ENCODE data around the gene NDST1. TPM values are rescaled to one million over a fixed set of nuclear protein-coding genes. Genes with fewer than 3 reads are reported as not detected.

NDST1 gene
- total RNA-seq, 6 experiments from 2014 or later, result 126 to 199 (median 147) TPM

- H3K27ac Mint-ChIP-seq, result no peak overlapping the region
- H3K4me1 Mint-ChIP-seq (ENCODE audit: low read depth), result peaks cover 17% of the 10 kb centered on the region
- no peak overlapping the region for H3K4me3 Mint-ChIP-seq
- H3K9me3 Mint-ChIP-seq, result no peaks in the 10 kb centered on the region
- TF ChIP-seq, protein P1, sequence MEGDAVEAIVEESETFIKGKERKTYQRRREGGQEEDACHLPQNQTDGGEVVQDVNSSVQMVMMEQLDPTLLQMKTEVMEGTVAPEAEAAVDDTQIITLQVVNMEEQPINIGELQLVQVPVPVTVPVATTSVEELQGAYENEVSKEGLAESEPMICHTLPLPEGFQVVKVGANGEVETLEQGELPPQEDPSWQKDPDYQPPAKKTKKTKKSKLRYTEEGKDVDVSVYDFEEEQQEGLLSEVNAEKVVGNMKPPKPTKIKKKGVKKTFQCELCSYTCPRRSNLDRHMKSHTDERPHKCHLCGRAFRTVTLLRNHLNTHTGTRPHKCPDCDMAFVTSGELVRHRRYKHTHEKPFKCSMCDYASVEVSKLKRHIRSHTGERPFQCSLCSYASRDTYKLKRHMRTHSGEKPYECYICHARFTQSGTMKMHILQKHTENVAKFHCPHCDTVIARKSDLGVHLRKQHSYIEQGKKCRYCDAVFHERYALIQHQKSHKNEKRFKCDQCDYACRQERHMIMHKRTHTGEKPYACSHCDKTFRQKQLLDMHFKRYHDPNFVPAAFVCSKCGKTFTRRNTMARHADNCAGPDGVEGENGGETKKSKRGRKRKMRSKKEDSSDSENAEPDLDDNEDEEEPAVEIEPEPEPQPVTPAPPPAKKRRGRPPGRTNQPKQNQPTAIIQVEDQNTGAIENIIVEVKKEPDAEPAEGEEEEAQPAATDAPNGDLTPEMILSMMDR (IDR thresholded peaks at IDR 0.05), result no peak
- H3K36me3 Mint-ChIP-seq (ENCODE audit: low read depth), result no peaks in the 10 kb centered on the region
- DNase-seq, result no peak
- H3K27me3 Mint-ChIP-seq (ENCODE audit: insufficient read depth), result peaks cover 2% of the 10 kb centered on the region; the same call in 1 of the 2 replicates
Measured at GRCh38 chr5:150593996-150594395, 86.1 kb downstream of the NDST1 start.

DNA sequence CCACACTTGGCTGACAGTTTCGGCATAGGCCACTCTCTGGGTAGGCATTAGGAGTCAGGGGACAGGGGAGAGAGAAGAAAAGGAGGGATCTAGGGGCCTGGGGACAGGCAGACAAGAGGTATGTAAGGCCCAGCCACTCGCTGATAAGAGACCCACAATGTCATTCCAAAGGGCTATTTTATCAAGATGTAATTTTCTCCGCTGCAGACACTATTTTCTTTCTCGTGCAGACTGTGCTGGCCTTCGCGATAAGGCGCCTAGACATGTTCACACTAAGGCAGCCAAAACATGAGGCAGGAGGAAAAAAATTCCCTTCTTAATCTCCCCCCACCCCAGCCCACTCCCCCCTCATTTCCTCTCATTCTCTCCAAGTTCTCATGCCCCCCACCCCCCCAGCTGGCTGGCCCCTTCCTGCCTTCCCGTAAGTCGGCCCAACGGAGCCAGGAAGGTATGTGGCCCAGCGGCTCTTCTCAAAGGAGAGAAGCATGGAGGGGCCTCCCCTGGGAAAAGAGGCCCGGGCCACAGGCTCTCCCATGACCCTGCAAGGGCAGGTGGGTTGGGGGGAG, 87.6 kb downstream of the NDST1 start:
- H3K4me1 Mint-ChIP-seq (ENCODE audit: low read depth), result peaks cover 18% of the 10 kb centered on the region
- peaks cover 2% of the 10 kb centered on the region; the same call in 1 of the 2 replicates for H3K27me3 Mint-ChIP-seq (ENCODE audit: insufficient read depth)
- no peaks in the 10 kb centered on the region for H3K36me3 Mint-ChIP-seq (ENCODE audit: low read depth)
- TF ChIP-seq, protein P1 (IDR thresholded peaks at IDR 0.05), result no peak
- DNase-seq, result no peak
- H3K9me3 Mint-ChIP-seq, result no peaks in the 10 kb centered on the region
- H3K4me3 Mint-ChIP-seq, result no peak overlapping the region
- no peak overlapping the region for H3K27ac Mint-ChIP-seq

GRCh38 chr5:150596313-150596712, 88.4 kb downstream of the NDST1 start:
- Mint-ChIP-seq H3K9me3 (no peaks in the 10 kb centered on the region), H3K4me1 (ENCODE audit: low read depth) (peaks cover 20% of the 10 kb centered on the region), H3K27ac (no peak overlapping the region), H3K36me3 (ENCODE audit: low read depth) (no peaks in the 10 kb centered on the region), H3K4me3 (no peak overlapping the region), H3K27me3 (ENCODE audit: insufficient read depth) (peaks cover 2% of the 10 kb centered on the region; the same call in 1 of the 2 replicates)
- TF ChIP-seq, protein P1 (IDR thresholded peaks at IDR 0.05), result no peak
- DNase-seq, result no peak

- Mint-ChIP-seq H3K9me3 (no peaks in the 10 kb centered on the region), H3K27ac (no peak overlapping the region), H3K4me1 (ENCODE audit: low read depth) (peaks cover 20% of the 10 kb centered on the region), H3K4me3 (no peak overlapping the region), H3K27me3 (ENCODE audit: insufficient read depth) (peaks cover 2% of the 10 kb centered on the region; the same call in 1 of the 2 replicates), H3K36me3 (ENCODE audit: low read depth) (no peaks in the 10 kb centered on the region)
- no peak for DNase-seq
- TF ChIP-seq, protein P1 (IDR thresholded peaks at IDR 0.05), result no peak
Measured at GRCh38 chr5:150596826-150597225, 88.9 kb downstream of the NDST1 start.

- H3K4me1 Mint-ChIP-seq (ENCODE audit: low read depth), result peaks cover 20% of the 10 kb centered on the region
- no peak overlapping the region for H3K4me3 Mint-ChIP-seq
- TF ChIP-seq, protein P1 (IDR thresholded peaks at IDR 0.05), result no peak
- H3K27ac Mint-ChIP-seq, result no peak overlapping the region
- H3K9me3 Mint-ChIP-seq, result no peaks in the 10 kb centered on the region
- peaks cover 6% of the 10 kb centered on the region for H3K27me3 Mint-ChIP-seq (ENCODE audit: insufficient read depth)
- H3K36me3 Mint-ChIP-seq (ENCODE audit: low read depth), result no peaks in the 10 kb centered on the region
- no peak for DNase-seq
Measured at GRCh38 chr5:150598006-150598405, 90.1 kb downstream of the NDST1 start.
